Ovary (tissue), 9 donors: ENCODE measurements around the gene ERO1B. TPM values are rescaled to one million over a fixed set of nuclear protein-coding genes. Genes with fewer than 3 reads are reported as not detected.

Experiments used
- DNase-seq, 5 donors: peaks; one replicate each; pipeline ENCODE4 v3.0.0-alpha.2; 2019 to 2020
- H3K27ac ChIP-seq, 2 donors: fragments of 200-600 bp; one replicate each; pipeline versions ENCODE4 v1.5.1 to v1.8.0; 2019 to 2022
- H3K27me3 ChIP-seq: fragments of 200-600 bp; one replicate; pipeline ENCODE4 v1.8.0; 2022
- H3K36me3 ChIP-seq: fragments of 200-600 bp; sonication (generic); one replicate; pipeline ENCODE4 v1.5.1; 2019
- H3K4me1 ChIP-seq: one replicate; pipeline ENCODE4 v1.8.1; 2013; ENCODE audit warnings: mild to moderate bottlenecking, moderate library complexity; ENCODE audit not compliant: insufficient read depth
- H3K4me3 ChIP-seq: fragments of 200-600 bp; sonication (generic); one replicate; pipeline ENCODE4 v1.5.1; 2017
- H3K9me3 ChIP-seq, 2 donors: fragments of 200-600 bp in 1 of 2; sonication (generic) in 1 of 2; one replicate each; pipeline versions ENCODE4 v1.5.1 to v1.8.1; 2013 to 2019; ENCODE audit warnings: mild to moderate bottlenecking in 1 of 2, moderate library complexity in 1 of 2
- EP300 ChIP-seq: sonication (generic); formaldehyde crosslinking; IDR thresholded peaks from one replicate; pipeline ENCODE4 v1.6.1; 2017; ENCODE audit warnings: antibody characterized with exemption
- POLR2A ChIP-seq: fragments of 450-650 bp; IDR thresholded peaks from one replicate; pipeline ENCODE4 v1.6.1; 2017; ENCODE audit warnings: antibody characterized with exemption, mild to moderate bottlenecking, moderate library complexity
- WGBS, 3 donors: extraction: QIAGEN DNeasy Blood & Tissue Kit in 1 of 3; methylation state at CpG; one replicate each; pipeline versions ENCODE4 v1.1.5 to v1.1.7; 2013 to 2017; 5-methylcytosine and 5-hydroxymethylcytosine counted together
- intact Hi-C, 4 donors: fragments of 100-400 bp; cut with DNase I; formaldehyde crosslinking; loops; one replicate each; pipeline versions ENCODE4 v1.11.0 to v1.15.1; 2022 to 2023
- polyA plus RNA-seq, 2 donors: library from polyadenylated mRNA; stranded (reverse); fragments of 200-250 nt in 1 of 2; fragments of 350-450 nt in 1 of 2; fragmentation: Illumina TruSeq in 1 of 2; extraction: RNeasy Lipid Tissue Mini Kit (QIAGEN cat#74804) in 1 of 2; gene quantifications; one replicate each; pipeline ENCODE4 v1.2.3, GENCODE V29; 2013 to 2014
- total RNA-seq, 7 donors: library from RNA; depleted of rRNA in 2 of 7; stranded (reverse); fragments of >200 nt in 2 of 7; fragmentation: NEBNext Ultra II Directional in 3 of 7; extraction: Animal tissue kit (Norgen Biotek cat#: 25700) in 3 of 7; gene quantifications; one replicate each; pipeline versions ENCODE4 v1.1.0 to v1.2.4, GENCODE V29; 2016 to 2023
- TF ChIP-seq, protein P1 (sequence below), 3 donors: fragments of 450-650 bp in 2 of 3; fragments of 200-600 bp in 1 of 3; IDR thresholded peaks; one replicate each; pipeline versions ENCODE4 v1.5.1 to v1.8.0; 2016 to 2022; ENCODE audit warnings: antibody characterized with exemption in 3 of 3, mild to moderate bottlenecking in 1 of 3
- donor health status: DM: no; HTN: no; CAD: no; lungs with moderate emphysema.
- donor health status: DM: no; HTN: no; CAD: no.
- donor health status: Bipolar disorder and iron deficiency.
- donor health status: DM: yes; HTN: yes; CAD: no.
- donor health status: DM: no; HTN: no; CAD: no.
- donor health status: DM: yes; HTN: yes; CAD: no.

Gene ERO1B
- total and polyA plus RNA-seq, 9 donors, result 4.8 to 15.4 (median 5.8) TPM

DNA sequence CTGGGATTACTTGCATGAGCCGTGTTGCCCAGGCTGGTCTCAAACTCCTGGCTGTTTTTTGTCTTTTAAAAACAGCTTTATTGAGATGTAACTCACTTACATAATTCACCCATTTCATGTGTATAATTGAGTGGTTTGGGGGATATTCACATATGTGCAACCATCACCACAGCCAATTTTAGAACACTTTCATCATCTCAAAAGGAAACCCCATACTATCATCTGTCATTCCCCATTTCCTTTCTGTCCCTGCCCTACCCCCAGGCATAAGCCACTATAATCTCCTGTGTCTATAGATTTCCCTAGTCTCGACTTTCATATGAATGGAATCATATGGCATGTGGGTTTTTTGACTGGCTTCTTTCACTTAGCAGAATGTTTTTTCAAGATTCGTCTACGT is 96.1 kb downstream of the ERO1B start:
- WGBS, 3 donors, result 90 to 95% (median 92%) methylated on average over 4 of the region's 4 CpGs

DNA sequence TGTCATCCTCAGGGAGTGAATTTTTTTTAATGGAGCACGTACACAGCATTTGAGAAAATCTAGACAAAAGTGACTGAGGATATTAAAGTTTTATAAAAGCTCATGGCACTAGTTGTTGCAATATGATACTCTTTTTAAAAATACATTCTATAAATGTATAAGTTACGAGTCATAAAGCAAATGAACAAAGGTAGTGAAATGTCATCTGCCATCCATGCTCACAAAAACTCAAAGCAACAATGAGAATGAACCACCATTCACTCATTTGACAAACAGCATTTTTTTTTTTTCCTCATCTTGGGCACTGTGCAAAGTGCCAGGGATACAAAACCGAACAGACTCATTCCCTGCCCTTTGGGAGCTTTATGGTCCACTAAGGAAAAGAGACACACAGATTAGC is 100.7 kb downstream of the ERO1B start:
- no peak for TF ChIP-seq EP300
- no peak for TF ChIP-seq POLR2A
- TF ChIP-seq, protein P1, sequence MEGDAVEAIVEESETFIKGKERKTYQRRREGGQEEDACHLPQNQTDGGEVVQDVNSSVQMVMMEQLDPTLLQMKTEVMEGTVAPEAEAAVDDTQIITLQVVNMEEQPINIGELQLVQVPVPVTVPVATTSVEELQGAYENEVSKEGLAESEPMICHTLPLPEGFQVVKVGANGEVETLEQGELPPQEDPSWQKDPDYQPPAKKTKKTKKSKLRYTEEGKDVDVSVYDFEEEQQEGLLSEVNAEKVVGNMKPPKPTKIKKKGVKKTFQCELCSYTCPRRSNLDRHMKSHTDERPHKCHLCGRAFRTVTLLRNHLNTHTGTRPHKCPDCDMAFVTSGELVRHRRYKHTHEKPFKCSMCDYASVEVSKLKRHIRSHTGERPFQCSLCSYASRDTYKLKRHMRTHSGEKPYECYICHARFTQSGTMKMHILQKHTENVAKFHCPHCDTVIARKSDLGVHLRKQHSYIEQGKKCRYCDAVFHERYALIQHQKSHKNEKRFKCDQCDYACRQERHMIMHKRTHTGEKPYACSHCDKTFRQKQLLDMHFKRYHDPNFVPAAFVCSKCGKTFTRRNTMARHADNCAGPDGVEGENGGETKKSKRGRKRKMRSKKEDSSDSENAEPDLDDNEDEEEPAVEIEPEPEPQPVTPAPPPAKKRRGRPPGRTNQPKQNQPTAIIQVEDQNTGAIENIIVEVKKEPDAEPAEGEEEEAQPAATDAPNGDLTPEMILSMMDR (IDR thresholded peaks at IDR 0.05), result no peak
- WGBS, 3 donors, result 95 to 96% (median 95%) methylated on average over 3 of the region's 3 CpGs
- Histone ChIP-seq H3K27me3 (no peaks in the 10 kb centered on the region), H3K36me3 (no peaks in the 10 kb centered on the region), H3K4me1 (no peaks in the 10 kb centered on the region), H3K4me3 (no peak overlapping the region), H3K9me3 (no peaks in the 10 kb centered on the region), H3K27ac (no peak overlapping the region)
- no peak for DNase-seq
- intact Hi-C loops, result no loop called here

More for the DNA sequence above, 96.1 kb downstream of the ERO1B start:
- TF ChIP-seq POLR2A (no peak), EP300 (no peak)
- TF ChIP-seq, protein P1 (IDR thresholded peaks at IDR 0.05), result no peak
- Histone ChIP-seq H3K27ac (no peak overlapping the region), H3K4me3 (no peak overlapping the region), H3K9me3 (no peaks in the 10 kb centered on the region), H3K27me3 (no peaks in the 10 kb centered on the region), H3K36me3 (no peaks in the 10 kb centered on the region), H3K4me1 (no peaks in the 10 kb centered on the region)
- intact Hi-C loops, result no loop called here
- DNase-seq, result no peak

DNA sequence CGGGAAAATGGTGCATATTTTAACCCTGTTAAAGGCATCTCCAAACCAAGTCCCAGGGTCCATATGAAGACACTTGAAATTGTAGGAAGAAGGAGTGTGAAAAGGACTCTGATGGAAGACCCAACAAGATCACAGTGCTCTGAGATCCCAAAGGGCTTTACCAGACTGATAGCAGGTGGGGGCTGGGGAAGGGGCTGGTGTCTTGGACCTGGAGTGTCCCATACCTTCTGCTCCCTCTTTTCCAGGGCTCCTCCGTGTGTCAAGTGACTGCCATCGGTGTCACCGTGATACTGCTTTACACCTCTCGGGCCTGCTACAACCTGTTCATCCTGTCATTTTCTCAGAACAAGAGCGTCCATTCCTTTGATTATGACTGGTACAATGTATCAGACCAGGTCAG is 102.1 kb downstream of the ERO1B start:
- DNase-seq, result no peak
- Histone ChIP-seq H3K27me3 (no peaks in the 10 kb centered on the region), H3K36me3 (no peaks in the 10 kb centered on the region), H3K9me3 (no peaks in the 10 kb centered on the region), H3K4me1 (no peaks in the 10 kb centered on the region), H3K27ac (no peak overlapping the region), H3K4me3 (no peak overlapping the region)
- TF ChIP-seq, protein P1 (IDR thresholded peaks at IDR 0.05), result no peak
- TF ChIP-seq POLR2A (no peak), EP300 (no peak)
- WGBS, 3 donors, result 92 to 96% (median 94%) methylated on average over 6 of the region's 6 CpGs
- intact Hi-C loops, result no loop called here

DNA sequence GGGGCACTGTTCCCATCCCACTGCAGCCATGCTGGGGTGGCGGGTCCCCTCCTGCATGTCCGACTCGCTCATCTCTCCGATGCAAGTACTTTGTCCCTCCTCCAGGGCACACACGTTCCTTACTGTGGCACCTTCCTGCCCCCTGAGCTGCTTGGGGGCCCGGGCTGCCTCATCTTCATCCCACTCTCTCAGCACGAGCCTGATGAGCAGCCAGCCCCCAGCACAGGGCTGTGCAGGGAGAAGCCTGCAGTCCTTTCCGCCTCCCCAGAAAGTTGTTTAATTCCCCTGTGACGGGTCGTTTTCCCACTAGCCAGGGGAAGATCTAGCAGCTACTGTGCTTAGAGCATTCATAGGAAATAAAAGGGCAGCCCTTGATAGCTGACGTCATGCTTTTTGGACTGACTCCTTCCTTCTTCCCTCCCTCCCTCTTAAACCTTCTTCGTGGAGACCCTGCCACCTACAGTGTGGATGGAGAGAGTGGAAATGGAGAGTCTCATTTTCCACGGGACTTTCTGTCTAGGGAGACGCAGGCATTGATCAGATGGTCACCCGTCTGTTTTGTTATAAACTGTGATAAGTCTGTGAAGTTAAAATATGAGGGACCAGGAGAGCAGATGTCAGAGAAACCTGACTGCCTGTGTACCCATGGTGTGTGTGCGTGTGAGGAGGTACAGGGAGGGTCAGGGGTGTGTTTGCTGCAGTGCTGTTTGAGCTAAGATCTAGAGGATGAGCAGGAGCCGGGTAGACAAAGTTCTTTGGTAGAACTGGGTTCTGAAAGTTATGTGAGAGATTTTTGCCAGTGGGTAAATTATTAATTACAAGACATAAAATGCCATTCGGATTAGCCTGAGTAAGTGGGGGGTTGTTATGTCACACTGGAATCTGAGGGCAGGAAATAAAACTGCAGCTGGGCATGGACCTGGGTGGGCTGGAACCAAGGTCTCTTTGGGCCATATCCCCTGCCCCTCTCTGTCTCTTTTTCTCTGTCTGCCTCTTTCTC is 105.1 kb downstream of the ERO1B start:
- no peak for DNase-seq
- Histone ChIP-seq H3K27ac (no peak overlapping the region), H3K4me3 (no peak overlapping the region), H3K4me1 (no peaks in the 10 kb centered on the region), H3K36me3 (no peaks in the 10 kb centered on the region), H3K9me3 (no peaks in the 10 kb centered on the region), H3K27me3 (no peaks in the 10 kb centered on the region)
- intact Hi-C loops, result no loop called here
- TF ChIP-seq EP300, result no peak
- TF ChIP-seq, protein P1 (IDR thresholded peaks at IDR 0.05), result no peak
- TF ChIP-seq POLR2A, result no peak
- 70 to 73% (median 72%) methylated on average over 18 of the region's 18 CpGs for WGBS, 3 donors
